Adipose tissue (tissue), 3 donors: Measurements from ENCODE around the gene PTPRB. TPM values are rescaled to one million over a fixed set of nuclear protein-coding genes. Genes with fewer than 3 reads are reported as not detected.

Experiments used
- H3K27ac ChIP-seq: one replicate; pipeline ENCODE4 v1.5.1; 2013; ENCODE audit warnings: low read depth, low read length
- WGBS, 3 donors: extraction: QIAGEN DNeasy Blood & Tissue Kit; methylation state at CpG; one replicate each; pipeline ENCODE4 v1.1.7; 2013; 5-methylcytosine and 5-hydroxymethylcytosine counted together
- polyA plus RNA-seq, 3 donors: library from polyadenylated mRNA; stranded (reverse); fragments of 200-250 nt; gene quantifications; one replicate each; pipeline ENCODE4 v1.2.3, GENCODE V29; 2013
- donor health status: healthy with polysubstance abuse.
- donor health status: Bipolar disorder and iron deficiency.
- donor health status: healthy.

The PTPRB gene
- polyA plus RNA-seq, 3 donors, result 3.4 to 22.2 (median 16.6) TPM

DNA sequence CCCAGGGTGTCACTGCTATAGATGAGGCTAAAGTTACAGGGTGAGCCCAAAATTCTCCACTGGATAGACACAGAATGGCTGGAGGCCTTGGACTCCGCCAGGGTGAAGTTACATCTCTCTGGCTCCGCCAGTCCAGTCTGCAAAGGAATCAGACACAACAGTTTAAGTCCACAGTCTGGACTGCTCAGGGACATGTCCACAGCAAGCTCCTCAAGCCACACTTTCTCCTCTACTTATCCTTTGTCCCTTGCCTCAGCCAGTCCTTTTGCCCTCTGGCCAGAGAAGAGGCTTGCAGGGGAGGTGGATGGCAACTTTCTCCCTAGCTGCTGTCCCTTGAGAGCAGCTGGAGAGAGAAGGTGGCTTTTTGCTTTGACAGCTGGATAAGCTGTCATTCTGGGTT is 28.0 kb downstream of the PTPRB start:
- 65 to 84% (median 78%) methylated on average over 2 of the region's 2 CpGs for WGBS, 3 donors
- no peak overlapping the region for H3K27ac ChIP-seq

DNA sequence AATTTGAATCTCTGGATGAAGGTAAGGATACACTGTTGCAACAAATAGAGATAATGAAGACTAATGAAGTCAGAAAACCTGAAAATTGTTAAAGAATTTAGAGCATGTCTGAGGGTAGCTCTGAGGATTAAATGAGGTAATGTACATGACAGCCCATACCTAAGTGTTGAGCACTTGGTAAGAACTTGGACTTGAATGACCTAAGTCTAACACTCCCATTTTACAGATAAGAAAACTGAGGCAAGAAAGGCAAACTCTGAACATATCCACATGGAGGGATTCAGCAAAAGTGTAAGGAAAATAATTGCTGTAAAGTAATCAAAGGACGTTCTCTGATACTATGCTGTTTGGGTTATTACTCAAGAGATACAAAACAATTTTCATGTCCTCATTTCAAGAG is 29.0 kb downstream of the PTPRB start:
- H3K27ac ChIP-seq, result no peak overlapping the region
- 59 to 82% (median 72%) methylated on average over 1 of the region's 1 CpG for WGBS, 3 donors

DNA sequence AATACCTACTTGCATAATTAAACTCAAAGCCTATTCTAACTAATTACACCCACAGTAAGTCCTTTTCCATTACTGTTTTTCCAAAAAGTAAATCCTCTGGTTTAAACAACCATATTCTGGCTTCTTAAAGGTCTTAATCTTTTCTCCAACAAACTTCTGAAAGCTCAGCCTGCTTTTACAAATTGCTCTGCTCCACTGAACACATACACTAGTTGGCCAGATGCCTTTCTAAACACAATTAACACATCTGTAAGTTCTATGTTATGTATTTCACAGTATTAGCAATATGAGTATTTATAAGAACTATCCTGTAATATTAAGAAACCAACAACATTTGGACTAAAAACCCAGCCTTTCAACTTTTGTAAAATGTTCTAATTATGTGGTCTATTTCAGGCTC is 30.1 kb downstream of the PTPRB start:
- no peak overlapping the region for H3K27ac ChIP-seq

DNA sequence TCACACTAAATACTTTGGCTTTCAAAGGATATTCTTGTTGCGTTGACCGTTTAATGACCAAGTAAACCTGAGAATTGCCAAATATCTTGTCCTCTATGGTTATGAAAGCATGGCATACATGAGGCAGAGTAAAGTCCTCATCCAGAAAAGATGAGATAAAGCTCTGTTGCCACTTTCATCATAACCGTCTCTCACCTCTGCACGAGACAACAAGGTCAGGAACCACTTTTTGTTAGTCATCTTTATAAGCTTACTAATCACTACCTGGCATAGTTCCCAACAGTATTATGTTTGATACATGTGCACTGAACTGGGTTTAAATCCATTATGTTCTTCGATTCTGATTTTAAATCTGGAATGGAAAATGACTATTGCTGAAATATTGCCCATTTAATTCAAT is 31.3 kb downstream of the PTPRB start:
- H3K27ac ChIP-seq, result no peak overlapping the region
- 72 to 74% (median 72%) methylated on average over 5 of the region's 5 CpGs for WGBS, 3 donors

DNA sequence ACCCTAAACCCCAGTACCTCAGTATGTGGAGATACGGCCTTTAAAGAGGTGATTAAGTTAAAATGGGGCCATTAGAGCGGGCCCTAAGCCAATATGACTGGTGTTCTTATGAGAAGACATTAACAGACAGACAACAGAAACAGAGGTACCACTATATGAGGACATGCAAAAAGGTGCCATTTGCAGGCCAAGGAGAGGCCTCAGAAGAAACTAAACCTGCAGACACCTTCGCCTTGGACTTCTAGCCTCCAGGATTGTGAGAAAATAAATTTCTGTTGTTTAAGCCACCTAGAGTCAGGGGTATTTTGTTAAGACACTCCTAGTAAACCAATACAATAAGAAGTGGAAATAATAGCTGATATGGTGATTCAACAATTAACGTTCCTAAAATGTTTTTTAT is 32.6 kb downstream of the PTPRB start:
- WGBS, 3 donors, result 83 to 85% (median 84%) methylated on average over 4 of the region's 4 CpGs
- no peak overlapping the region for H3K27ac ChIP-seq

- H3K27ac ChIP-seq, result no peak overlapping the region
- WGBS, 3 donors, result 30 to 72% (median 34%) methylated on average over 1 of the region's 1 CpG
These were observed 34.2 kb downstream of the PTPRB start for GRCh38 chr12:70603044-70603443.

DNA sequence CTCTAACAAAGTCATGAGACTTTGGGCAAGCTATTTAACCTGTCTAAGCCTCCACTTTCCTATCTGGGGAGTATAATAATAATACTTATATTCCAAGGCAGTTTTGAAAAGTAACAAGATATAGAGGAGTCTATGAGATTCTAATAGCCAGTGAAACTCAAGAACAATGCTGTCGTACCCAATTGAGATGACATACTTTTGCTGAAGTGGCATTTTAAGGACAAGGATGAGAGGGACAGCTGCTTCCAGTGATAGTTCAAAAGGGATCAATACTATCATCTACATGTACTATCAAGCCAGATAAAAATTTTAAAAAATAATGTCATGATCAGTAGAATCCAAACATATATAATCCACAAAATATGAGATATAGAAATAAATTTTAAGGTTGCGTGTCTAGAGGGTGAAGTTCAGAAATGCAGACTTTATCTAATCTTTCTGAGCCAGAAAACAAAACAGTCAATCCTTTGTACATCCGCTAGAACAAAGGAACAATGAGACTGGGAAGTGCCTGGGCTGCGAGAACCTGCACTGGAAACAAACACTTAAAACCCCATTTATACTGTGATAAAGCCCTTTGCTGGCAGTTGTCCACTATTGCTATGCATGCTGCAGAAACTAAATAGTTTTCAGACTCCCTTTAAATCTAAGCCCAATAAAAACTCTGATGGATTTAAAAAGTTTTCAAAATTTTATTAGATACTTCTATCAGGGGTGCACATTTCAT is 38.6 kb downstream of the PTPRB start:
- H3K27ac ChIP-seq, result no peak overlapping the region
- 20 to 63% (median 57%) methylated on average over 4 of the region's 4 CpGs for WGBS, 3 donors

DNA sequence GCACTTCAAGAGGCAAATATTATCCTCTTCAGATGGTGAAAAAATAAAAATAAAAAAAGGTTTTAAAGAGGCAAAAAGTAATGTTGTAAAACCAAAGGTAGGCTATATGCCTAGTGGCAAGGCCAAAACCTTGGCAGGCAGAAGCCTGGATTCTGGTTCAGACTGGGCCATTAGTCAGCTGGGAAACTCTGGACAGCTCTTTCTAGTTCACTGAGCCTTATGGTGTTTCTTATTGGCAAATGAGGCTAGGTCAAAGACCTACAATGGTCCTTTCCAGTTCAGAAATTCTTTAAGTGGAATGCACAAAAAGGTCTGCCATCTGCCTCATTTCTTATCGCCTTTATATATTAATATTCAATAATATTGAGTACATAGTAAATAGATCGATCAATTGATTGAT is 44.6 kb downstream of the PTPRB start:
- 88 to 94% (median 93%) methylated on average over 2 of the region's 2 CpGs for WGBS, 3 donors
- no peak overlapping the region for H3K27ac ChIP-seq

DNA sequence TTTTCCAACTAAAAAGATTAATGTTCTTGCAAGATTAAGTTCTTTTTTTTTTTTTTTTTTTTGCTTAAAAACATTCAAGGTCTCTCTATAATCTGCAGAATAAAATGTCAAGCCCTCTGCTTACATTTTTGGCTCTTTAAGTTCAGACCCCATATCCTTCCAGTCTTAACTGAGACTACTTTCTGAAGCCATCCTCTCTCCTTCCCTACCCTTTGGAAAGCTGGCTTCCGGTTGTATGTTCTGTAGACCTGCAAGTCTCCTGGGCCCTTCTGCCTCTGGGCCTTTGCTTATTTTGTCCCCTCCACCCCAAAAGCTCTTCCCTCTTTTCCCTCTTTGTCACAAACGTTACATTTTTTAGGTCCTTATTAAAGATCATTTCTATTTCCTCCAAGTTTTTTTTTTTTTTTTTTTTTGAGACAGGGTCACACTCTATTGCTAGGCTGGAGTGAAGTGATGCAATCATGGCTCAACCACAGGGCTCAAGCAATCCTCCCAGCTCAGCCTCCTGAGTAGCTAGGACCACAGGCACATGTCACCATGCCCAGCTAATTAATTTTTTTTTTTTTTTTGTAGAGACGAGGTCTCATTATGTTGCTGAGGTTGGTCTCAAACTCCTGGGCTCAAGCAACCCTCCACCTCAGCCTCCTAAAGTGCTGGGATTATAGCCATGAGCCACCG is 46.5 kb downstream of the PTPRB start:
- WGBS, 3 donors, result 65 to 85% (median 82%) methylated on average over 4 of the region's 4 CpGs
- H3K27ac ChIP-seq, result no peak overlapping the region

DNA sequence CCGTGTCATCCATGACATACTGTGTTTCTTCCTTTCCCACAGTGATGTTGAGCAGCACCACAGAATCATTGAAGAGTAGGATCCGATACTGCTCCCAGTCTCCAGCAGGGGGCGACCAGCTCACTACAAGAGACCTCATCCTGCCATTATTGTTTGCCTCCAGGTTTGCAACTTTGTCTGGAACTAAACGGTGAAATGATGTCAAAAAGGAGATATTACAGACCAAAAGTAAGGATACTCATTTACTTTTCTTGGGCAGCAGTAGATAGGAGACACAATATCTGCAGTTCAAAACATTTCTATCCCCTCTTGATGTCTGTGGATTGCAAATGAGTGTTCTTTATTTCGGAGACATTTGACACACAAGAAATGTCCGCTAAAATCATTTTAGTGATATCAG is 47.2 kb downstream of the PTPRB start:
- 29 to 34% (median 33%) methylated on average over 6 of the region's 6 CpGs for WGBS, 3 donors
- H3K27ac ChIP-seq, result no peak overlapping the region

- WGBS, 3 donors, result 93 to 98% (median 93%) methylated on average over 2 of the region's 2 CpGs
- H3K27ac ChIP-seq, result no peak overlapping the region
These were observed 52.9 kb downstream of the PTPRB start for GRCh38 chr12:70584332-70584731.

DNA sequence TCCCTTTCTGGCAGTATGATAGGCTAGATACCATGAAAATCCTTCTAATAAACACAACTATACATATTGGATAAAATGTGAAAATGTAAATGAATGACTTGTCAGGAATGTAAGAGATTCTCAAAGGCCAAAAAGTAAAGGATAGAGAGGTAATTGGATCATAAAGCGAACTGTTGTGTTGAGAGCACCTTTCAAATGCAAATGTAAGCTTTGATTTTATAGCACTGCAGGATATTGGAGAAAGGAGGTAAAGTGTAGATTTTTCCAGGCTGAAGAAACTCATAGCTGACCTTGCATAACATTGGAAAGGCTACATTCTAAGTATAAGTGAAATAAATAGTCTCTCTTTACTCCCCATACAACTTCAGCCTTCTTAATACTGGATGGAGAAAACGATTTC is 54.0 kb downstream of the PTPRB start:
- WGBS, 3 donors, result 78 to 86% (median 79%) methylated on average over 2 of the region's 2 CpGs
- H3K27ac ChIP-seq, result no peak overlapping the region

- H3K27ac ChIP-seq, result no peak overlapping the region
- 58 to 86% (median 77%) methylated on average over 1 of the region's 1 CpG for WGBS, 3 donors
These were observed 56.0 kb downstream of the PTPRB start for GRCh38 chr12:70581208-70581607.

- 15 to 41% (median 35%) methylated on average over 3 of the region's 3 CpGs for WGBS, 3 donors
- no peak overlapping the region for H3K27ac ChIP-seq
These were observed 60.0 kb downstream of the PTPRB start for GRCh38 chr12:70577283-70577634.

DNA sequence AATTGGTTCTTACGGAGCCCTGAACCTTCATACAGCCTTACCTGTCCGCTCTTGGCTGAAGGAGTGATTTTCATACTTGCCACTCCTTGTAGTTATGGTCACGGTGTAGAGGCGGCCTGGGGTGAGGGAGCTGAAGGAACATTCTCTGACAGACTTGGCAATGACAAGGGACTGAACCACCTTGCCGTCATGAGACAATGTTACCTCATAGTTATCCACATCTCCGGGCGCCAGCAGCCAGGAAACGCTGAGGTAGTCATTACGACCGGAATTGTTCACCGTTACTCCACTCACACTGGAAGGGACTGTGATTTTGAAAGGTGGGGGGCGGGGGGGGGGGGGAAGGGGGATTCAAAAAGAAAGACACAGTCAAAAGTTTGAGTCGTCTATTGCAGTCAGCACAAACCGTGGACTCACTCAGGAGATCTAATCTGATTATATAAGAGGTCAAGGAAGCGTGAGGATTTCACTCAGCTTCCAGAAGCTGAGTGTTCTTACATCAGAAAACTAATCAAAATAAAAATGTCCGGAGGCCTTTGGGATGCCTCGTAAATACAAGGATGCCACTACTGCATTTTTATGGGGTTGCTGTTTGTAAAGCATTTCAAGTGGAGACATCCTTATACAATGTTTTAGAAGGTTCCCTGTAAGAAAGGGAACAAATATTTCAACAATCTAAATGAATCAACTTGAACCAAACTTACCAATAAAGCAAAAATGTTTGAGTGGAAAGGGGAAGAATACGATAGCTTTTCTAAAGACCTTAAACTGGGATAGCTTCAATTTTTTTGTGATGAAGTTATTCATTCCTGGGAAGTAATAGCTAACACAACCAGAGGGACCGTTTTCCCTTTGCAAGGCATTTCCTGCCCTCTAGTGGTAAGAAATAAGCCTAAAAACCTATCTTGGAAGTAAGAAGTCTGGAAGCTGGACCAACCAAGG is 60.6 kb downstream of the PTPRB start:
- 56 to 64% (median 64%) methylated on average over 19 of the region's 19 CpGs for WGBS, 3 donors
- no peak overlapping the region for H3K27ac ChIP-seq

- no peak overlapping the region for H3K27ac ChIP-seq
- 49 to 56% (median 53%) methylated on average over 3 of the region's 3 CpGs for WGBS, 3 donors
These were observed 65.4 kb downstream of the PTPRB start for GRCh38 chr12:70571705-70572268.

- 87 to 89% (median 88%) methylated on average over 8 of the region's 8 CpGs for WGBS, 3 donors
- no peak overlapping the region for H3K27ac ChIP-seq
These were observed 66.2 kb downstream of the PTPRB start for GRCh38 chr12:70571029-70571428.

DNA sequence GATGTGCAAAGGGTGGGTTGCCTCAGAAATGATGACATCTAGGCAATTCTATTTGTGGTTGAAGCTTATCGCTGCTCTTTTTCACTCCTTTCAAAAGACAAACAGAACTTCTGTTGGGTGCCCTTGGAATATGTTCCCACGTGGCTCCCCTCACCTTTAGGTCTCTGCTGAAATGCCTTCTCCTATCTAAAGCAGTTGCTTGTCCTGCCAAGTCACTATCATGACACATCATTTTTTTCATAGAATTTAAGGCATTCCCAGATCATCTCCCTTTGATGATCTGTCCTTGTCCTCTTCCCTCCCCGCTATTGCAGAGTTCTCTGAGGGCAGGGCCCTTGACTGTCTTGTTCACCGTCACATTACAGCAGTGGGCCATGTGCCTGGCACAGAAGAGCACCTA is 75.7 kb downstream of the PTPRB start:
- WGBS, 3 donors, result 74 to 87% (median 86%) methylated on average over 4 of the region's 4 CpGs
- H3K27ac ChIP-seq, result no peak overlapping the region

DNA sequence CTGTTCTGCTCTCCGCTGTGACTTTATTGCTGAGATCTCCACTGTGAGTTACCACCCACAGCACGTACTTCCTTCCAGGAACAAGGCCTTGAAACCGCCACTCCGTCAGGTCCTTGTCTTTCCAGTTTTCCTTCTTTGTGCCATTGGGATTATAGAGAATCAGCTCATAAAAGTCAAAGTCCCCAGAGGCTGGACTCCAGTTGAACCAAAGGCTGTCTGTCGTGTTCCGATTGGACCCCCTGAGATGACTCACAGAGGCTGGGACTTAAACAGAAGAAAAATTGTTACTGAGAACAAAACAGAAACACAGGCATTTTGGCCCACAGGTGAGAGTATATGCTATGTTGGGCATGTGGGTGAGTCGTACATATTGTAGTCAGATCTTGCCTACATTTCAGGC is 76.6 kb downstream of the PTPRB start:
- 82 to 88% (median 86%) methylated on average over 7 of the region's 7 CpGs for WGBS, 3 donors
- H3K27ac ChIP-seq, result no peak overlapping the region
